GM21786 (cell line): ENCODE measurements around the gene SBNO2.

Source experiments
- ATAC-seq: cut with Tn5 transposase; IDR thresholded peaks from one replicate; pipeline ENCODE4 v1.9.1; 2021; ENCODE audit not compliant: unreplicated experiment

SBNO2 gene

DNA sequence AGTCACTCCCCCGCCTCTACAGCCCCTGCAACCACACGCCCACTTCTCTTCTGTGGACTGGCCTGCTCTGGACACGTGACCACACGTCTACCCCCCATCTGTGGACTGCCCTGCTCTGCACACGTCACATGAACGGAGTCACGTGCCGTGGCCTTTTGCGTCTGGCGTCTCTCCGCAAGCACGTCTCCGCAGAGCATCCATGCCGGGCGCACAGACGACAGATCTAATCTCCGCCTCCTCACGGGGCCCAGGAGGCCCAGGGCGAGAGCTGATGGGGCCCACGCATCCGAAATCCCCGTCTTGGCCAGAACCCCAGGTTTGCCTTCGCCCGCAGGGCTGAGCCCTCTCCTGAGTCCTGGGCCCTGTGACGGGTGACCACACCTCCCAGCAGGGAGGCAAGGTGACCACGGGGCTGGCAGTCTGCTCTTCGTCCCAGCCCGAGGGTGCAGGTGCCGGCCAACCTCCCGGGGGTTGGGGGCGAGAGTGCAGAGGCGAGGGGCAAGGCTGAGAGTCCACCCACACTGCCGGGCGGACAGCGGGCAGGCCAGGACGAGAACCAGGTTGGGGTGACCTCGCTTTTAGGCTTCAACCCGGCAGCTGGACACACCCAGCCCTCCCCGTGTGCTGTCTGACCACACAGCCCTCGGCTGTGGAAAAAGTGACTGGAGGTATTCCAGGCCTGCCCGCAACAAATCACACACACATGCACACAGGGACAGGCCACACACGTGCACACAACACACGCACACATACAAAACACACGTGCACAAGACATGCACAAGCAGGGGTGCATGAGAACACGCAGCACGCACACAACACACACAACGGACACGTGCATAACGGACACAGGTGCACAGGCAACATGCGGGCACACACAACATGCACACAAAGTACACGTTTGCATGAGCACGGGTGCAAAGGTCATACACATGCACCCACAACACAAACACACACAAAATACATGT is 3.9 kb downstream of the SBNO2 start:
- ATAC-seq = no peak

- no peak for ATAC-seq
Observed at GRCh38 chr19:1169411-1169791, 4.7 kb downstream of the SBNO2 start.

GRCh38 chr19:1168572-1169410 is 5.3 kb downstream of the SBNO2 start:
- no peak for ATAC-seq

DNA sequence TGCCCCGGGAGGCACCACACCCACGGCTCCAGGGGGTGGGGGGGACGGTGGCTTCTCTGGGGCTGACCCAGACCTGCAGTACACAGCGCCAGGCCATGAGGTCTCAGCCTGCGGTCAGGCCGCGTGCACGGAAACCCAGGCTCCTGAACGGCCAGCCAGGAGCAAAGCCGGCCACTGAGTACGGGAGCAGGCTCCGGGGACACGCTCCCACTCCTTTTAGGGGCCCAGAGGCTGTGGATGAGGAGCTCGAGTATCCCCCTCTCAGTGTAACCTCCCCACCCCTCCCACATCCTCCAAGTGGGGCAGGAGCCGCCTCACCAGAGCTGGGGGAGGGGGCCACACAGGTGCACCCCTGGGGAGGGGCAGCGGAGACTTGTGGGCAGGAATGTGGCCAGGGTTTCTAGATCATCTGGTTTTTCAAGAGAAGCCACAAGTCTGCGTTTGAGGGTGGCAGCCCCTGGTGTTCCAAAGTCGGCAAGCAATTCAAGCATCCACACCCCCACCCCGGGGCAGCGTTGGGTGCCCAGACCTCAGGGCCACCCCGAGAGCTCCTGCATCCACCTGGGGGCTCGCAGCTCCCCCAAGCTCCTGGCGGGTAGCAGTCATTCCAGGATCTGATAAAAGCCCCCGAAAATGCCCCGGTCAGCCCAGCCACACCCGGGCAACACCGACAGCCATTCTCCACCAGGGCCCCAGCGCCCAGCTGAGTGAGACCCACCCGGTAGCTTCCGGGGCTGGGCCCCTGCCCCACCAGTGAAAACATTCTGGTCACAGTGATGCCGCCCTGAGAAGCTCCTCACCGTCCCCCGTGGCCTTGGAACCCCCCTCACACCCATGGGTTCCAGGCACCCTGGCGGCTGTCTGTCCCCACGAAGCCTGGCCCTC is 6.1 kb downstream of the SBNO2 start:
- ATAC-seq = no peak

GRCh38 chr19:1166872-1167573 is 7.0 kb downstream of the SBNO2 start:
- ATAC-seq = no peak

DNA sequence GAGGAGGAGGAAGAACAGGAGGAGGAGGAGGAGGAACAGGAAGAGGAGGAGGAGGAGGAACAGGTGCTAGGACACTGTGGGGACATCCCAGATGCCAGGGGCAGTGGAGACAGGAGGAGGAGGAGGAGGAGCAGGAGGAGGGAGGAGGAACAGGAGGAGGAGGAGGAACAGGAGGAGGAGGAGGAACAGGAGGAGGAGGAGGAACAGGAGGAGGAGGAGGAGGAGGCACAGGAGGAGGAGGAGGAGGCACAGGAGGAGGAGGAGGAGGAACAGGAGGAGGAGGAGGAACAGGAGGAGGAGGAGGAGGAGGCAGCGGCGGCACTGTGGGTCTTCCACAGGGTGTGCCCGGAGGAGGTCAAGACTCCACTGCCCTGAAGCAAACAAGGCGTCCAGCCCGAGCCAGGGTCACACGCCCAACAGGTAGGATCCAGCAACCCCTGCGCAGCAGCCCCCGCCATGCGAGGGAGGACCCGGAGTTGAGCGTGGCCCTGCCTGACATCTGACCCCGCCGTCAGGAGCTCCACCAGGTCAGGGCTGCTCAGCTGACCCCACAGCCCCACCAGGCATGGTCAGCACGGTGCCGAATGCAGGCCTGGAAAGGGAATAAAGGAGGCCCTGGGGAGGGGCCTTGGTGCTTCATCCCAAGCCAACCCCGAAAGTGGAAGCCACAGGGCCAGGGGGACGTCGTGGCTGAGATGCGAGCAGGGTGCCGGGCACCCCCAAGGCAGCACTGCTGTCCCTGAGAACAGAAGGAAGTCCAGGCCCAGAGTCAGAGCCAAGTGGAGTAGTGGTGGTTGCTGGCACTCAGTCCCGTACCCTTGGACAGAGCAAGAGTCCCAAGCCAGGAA is 9.2 kb downstream of the SBNO2 start:
- ATAC-seq = no peak

DNA sequence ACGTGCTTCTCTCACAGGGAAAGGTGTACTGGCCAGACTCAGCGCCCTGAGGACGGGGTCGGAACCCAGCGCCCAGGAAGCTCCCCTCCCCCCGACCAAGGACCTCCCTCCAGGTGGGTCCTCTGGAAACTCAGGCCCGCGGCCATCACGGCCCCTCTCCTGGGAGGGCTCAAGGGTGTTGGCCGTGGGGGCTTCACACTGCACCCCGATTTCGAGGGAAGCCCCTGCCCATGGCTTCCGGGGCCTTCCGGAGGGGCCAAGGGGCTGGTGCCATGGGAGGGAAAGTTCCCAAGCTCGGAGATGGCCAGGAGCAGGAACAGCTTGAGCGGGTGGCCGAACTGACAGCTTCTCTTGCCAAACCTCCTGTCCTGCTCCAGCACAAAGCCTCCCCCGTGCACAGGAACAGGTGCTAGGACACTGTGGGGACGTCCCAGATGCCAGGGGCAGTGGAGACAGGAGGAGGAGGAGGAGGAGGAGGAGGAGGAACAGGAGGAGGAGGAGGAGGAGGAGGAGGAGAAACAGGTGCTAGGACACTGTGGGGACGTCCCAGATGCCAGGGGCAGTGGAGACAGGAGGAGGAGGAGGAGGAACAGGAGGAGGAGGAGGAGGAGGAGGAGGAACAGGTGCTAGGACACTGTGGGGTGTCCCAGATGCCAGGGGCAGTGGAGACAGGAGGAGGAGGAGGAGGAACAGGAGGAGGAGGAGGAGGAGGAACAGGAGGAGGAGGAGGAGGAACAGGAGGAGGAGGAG is 10.0 kb downstream of the SBNO2 start:
- no peak for ATAC-seq

DNA sequence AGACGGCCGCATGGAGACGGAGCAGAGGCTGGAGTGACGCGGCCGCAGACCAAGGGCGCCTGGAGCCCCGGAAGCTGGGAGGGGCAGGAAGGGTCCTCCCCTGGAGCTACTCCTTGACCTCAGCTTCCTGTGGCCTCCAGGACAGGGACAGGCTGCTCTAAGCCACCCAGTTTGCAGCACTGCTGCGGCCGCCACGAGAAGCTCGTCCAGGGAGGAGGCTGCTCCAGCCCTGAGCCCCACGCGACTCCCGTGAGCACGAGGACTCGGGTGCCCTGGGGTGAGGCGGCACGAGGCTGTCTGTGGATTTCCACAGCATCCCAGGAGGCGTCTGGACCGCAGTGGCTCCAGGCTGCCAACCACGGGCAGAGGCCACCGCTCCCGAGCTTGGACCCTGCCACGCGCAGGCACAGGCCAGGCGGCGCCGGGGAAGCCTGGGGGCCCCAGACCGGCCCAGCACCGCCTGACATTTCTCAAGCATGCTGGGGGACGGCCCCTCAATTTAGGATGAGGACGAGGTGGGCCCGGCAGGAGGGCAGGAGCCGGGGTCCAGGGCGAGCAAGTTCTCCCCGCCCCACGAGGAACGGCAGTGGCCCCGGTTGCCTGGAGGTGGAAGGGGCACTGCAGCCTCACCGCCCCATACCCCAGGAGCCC is 10.7 kb downstream of the SBNO2 start:
- no peak for ATAC-seq

DNA sequence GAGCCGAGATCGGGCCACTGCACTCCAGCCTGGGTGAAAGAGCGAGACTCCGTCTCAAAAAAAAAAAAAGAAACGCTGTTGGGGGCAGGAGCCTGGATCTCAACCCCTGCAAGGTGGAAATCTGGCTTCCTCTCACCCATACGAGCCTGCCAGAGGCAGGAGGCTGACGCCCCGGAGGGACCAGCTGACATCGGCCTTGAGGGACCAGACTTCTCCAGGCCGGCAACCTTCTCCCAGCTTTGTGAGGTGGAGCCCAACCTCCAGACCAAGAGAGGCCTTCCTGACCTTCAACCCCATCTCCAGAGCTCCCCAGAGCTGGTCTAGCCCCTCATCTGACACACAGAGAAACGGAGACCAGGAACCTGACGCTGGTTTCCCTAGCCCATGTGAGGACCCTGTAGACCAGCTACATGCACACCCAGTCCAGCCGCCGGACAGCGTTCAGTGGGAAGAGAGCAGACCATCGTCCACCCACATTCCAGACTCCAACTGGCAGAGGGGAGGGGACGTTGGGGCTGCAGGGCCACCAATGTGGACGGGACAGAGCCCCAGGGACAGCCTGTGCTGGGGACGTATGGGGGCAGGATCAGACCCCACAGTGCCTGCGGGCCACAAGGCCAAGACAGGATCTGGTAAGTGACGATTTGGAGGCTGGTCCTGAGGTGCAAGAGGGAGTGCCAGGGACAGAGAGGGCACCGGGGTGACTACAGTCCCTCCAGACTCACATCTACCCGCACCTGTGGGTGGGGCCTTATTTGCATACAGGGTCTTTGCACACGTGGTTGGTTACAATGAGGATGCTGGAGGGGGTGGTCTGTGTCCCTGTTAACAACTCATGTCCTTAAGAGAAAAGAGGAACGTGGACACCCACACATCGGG is 11.4 kb downstream of the SBNO2 start:
- ATAC-seq = no peak

GRCh38 chr19:1161716-1162115 is 12.4 kb downstream of the SBNO2 start:
- no peak for ATAC-seq

DNA sequence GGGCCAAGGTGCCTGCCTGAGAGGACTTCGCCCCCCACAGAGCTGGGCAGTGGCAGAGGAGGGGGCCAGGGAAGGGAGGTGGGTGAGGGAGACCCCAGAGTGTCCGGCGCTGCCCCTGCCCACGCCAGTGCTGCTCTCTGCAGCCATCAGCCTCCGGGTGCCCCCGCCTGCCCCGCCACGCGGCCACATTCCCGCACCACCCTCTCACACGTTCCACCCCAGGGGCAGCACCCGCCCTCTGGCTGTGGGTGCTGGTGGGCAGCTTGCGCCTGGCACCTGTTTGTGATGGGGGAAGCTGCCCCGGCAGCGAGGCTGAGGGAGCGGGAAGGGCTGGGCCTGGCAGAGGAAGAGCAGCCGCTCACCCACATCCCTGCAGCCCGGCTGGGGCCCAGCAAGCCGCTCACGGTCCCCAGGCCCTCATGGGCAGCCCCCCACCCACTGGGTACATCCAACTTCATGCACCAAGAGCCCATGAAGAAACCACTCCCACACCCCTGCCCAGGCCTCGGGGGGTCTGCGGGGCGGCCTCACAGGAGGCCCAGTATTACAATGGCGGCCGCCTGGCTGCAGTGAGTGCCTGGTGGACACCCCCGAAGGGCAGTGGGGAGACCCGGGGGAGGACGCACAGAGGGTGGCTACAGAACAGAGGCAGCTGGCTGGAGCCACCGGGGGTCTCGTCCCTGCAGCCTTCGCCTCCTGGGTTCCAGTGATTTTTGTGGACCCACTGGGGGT is 14.0 kb downstream of the SBNO2 start:
- no peak for ATAC-seq

- ATAC-seq = no peak
Observed at GRCh38 chr19:1158885-1159448, 15.1 kb downstream of the SBNO2 start.

DNA sequence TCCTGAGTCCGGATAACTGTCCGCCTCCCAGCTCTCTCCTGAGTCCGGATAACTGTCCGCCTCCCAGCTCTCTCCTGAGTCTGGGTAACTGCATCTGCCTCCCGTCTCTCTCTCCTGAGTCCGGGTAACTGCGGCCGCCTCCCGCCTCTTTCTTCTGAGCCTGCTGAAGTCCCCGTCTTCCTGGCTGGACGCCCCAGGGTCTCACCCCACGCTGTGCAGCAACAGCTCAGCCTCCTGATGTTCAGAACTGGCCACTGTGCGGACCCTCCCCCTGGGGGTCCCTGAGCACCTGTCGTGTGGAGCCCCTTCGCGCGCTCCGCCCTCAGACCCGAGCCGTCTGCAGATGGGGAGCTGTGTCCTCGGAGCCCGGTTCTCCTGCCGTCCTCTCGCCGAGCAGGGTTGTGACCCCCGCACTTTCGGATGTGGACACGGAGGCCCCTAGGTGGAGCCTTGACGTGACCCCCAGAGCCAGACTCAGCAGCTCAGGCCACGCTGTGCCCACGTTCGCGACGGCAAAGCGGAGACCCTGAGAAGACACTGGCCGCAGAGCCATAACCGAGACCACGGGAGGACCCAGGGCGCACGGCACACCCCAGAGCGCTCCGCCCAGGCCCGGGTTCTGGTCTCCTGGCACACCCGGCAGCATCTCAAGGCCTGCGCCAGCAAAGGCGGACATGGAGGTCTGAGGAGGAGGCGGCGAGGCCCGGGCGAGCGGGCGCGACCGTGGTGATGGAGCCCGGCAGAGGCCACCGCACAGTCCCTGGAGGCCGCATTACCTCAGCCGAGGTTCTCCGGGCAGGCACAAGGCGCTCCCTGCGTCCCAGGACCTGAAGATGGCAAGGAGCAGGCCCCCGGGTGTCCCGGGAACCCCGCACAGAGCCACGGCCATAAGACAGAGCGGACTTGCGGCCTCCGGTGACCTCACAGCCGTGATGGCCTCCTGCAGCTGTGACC is 15.9 kb downstream of the SBNO2 start:
- ATAC-seq = no peak

GRCh38 chr19:1156830-1157615 is 17.0 kb downstream of the SBNO2 start:
- no peak for ATAC-seq
